GM18907 (cell line): Measurements from ENCODE around the gene LIF.
"Not testable (repeated sequence)": the region's sequence is repeated elsewhere in the genome, so short reads cannot be mapped to it uniquely, and the experiment has no call there.

Experiments
- ATAC-seq: cut with Tn5 transposase; IDR thresholded peaks from one replicate; pipeline ENCODE4 v1.9.1; 2021; ENCODE audit warnings: mild to moderate bottlenecking, moderate library complexity; ENCODE audit not compliant: unreplicated experiment

Gene LIF

DNA sequence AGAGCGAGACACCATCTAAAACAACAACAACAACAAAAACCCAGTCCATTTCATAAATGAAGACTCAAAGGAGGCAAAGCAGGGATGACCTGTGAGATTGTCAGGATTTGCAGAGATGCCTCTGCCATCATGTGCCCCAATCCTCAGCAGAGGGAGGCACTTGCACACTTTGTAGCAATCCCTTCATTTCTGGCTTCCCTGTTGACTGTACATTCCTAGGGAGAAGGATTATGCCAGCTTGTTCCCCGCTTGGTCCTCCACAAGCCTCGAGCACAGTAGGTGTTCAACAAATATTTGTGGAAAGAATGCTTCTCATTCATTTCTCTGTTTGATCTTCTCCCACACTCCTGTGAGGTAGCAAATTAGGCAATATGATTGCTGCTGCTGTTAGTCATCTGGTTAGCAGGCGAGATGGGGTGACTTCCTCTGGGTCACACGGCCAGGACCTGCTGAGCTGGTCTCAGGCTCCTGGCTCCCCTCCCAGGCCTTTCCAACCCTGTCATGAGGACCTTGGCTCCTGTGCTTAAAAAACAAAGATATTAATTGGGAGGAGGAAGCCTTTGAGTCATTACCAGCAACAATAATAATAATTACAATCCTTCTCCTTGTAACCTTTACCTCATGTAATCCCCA lies 34.1 kb downstream of the LIF start:
- ATAC-seq: no peak

DNA sequence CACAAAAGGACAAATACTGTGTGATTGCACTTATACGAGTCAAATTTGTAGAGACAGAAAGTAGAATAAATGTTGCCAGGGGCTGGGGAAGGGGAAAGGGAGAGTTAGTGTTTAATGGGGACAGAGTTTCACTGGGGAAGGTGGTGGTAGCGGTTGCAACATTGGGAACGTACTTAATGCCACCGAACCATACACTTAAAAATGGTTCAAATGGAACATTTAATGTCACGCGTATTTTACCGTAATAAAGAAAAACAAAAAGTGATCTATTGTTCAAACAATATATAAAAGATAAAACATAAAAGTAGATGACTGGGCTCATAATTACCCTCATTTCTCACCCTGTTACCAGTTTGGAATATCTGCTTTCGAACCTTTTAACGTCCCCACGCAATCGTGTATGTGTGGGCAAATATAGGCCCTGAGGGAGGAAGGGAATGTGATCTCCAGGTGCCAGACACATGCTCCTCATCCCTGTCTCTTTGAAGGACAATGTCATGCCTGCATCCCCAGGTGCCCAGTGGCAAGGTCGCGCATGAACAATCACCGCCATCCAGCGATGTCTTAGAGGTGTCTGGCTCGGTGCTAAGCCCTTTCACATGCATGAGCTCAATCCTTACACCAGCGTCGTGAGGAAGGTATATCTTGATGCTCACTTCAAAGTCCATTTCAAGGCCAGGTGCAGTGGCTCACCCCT lies 35.3 kb downstream of the LIF start:
- ATAC-seq: no peak

DNA sequence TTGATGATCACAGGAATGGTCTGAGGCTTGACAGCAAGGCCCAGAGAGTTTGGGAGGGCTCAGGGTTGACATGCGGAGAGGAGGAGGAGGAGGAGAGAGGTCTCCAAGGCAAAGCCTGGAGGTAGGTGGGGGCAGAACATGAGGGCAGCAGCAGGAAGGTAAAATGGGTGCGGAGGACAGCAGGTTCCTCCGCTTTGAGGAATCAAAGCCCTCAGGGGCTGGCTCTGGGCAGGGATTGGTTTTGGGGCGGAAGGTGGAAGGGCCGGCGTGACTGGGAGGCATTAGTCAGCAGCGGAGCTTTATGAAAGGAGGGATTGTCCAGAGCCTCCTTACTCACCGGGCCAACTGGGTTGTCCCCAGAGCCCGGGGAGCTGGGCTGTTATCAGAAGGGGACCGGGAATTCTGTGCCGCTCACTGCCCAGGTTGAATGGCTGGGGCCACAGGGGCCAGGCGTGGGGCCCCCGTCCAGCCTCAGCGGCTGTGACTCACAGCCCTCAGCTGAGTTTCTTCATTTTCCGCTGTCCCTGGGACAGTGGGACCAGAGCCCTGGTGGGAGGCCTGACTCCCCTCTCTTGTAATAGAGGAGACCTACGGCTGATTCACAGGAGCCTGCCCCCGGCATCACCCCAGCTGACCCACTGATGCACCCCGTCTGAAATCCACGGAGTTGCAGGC lies 36.2 kb downstream of the LIF start:
- no peak for ATAC-seq

DNA sequence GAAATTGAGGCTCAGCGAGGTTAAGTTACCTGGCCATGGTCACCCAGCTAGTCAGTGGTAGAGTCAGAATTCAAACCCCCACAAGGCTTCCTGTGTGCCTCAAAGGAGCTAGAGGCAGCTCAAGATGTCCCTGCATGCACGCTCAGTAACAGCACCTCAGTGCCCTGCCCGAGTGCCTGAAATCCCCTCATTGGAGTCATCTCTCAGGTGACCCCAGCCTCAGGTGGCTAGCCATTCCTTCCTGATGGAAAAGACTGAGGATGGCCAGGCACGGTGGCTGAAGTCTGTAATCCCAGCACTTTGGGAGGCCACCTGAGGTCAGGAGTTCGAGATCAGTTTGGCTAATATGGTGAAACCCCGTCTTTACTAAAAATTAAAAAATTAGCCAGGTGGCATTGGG lies 36.9 kb downstream of the LIF start:
- no peak for ATAC-seq

DNA sequence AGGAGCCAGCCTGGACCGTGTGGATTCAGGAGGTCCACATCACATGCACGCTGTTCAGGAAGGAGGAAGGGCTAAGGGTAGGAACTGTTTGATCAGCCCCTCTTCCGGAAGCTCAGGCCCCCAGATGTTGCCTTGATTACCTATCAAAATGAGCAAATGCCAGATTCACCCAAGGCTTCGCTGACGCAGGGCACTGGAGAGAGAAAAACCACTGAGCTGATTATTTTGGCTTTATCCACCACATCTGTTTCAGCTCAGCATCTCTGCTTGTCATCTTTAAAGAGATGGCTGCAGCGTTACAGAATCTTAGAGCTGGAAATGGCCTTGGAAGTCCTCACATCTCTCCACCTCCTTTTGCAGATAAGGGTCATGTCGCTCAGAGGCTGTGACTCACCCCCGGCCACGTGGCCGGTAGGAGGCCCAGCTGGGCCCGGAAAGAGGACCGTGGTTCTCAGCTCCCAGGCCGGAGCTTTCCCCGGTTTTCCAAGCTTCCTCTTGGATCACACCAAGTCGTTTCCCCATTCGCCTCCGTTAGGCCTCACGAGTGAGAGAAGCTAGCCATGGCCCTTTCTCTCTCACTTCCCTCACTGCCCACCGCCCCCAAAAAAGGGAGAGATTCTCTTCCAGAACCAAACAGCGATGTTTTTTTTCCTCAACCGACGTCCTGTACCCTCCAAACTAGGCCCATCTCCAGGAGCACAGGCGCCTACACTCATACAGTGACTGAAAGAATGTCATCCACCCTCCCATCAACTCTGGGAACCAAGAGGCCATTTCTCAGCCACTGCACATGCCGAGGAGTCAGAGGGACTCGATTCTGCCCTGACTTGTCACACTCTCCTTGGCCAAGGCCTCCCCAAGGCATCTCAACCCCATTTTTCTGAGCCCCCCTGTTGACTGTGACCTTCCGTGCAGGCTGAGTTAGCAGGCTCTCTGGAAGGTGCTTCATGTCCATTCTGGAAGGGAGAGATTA lies 37.6 kb downstream of the LIF start:
- ATAC-seq: no peak

DNA sequence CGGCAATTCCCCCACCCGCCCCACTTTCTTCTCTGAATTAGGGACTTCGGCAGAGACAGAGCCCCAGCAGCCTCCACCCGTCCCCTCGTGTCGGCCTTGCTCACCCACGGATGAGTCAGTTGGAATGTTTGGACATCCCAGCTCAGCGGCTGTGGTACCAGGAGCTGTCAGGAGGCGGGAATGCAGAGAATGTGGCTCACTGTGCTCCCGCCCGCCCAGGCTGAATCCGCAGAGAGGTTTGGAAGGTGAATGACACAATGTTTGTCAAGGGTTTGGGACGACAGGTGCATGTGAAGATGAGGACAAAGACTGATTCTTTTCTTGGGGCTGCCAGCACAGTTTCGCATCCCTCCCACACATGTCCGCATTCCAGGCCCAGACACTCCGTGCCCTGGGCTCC lies 39.6 kb downstream of the LIF start:
- no peak for ATAC-seq

DNA sequence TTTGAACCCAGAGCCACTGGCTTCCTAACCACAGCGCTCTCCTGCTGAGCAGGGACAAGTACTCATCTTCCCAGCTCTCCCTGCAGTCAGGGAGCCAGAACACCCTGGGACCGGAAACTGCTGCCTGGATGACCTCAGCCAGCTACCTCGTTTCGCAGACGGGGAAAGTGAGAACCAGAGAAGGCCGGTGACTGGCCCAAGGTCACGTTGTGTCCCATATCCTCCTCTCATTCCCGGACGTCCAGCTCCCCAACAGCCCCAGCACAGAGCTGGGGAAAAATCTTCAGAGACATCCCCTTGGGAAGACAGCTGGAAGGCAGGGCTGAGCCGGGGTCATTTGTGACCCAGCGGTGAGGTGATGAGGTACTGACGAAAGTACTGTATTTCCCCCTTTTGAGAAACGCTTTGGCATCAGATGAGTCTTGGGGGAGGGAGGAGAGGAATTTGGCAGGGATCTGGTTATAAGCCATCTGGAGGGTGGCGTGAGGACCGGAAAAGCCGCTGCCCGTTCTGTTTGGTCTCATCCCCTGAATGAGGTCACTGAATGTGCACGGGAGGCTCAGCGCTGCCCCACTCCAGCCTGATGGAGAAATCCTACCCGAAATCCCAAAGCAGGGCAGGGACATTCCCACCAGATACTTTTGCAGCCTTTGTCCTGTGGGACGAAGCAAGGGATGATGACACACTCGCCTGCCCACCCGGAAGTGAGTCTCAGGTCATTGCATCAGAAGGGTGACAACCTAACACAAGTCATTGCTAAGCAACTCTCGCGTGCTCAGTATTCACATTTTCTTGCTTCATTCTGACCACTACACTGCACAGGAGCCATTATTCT lies 41.1 kb downstream of the LIF start:
- no peak for ATAC-seq

DNA sequence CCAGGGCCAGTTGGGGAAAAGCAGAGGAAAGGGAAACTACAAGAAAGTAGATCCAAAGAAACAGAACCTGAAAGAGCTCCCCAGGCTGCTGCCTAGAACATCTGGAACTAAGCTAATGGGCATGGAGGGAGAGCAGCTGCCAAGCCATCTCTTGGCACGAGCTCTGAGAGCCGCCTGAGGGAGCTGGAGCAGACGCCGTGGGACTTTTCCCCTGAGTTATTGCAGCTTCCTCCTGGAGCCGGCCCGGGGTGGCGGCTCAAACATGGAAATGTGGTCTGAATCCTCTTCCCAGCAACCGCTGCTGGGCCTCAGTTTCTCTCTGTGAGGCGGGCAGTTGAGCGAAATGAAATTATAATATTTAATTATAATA lies 41.8 kb downstream of the LIF start:
- ATAC-seq: no peak

DNA sequence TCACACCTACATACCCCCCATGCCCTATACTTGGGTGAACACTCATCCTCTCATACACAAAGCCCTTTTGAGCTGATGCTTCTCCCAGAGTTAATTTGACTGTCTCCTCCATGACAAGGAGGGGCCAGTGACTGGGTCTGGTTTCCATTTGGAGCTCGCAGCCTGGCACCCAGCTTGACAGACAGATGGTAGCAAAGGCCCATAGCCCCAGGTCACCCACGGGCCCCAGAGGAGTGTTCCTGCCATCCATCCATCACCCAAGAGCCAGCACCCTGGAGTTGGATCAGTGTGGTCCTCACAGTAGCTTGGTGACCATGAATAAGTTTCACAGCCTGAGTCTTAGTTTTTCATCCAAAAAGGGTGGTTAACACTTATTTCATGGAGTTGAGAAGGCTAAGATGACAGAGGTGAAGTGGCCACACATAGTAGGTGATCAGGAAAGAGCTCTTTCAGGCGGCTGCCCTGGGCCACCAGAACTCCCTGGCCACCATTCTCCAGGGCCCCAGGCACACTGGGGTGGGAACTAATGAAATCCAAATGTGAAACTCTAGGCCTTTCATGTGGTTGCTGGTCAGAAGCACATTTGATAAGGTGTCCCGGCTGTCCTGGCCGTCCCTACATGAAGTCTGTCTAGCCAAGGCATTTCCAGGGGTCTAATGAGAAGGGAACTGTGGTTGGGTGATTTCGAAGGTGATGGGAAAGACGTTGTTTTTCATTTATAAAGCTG lies 42.4 kb downstream of the LIF start:
- ATAC-seq: no peak

DNA sequence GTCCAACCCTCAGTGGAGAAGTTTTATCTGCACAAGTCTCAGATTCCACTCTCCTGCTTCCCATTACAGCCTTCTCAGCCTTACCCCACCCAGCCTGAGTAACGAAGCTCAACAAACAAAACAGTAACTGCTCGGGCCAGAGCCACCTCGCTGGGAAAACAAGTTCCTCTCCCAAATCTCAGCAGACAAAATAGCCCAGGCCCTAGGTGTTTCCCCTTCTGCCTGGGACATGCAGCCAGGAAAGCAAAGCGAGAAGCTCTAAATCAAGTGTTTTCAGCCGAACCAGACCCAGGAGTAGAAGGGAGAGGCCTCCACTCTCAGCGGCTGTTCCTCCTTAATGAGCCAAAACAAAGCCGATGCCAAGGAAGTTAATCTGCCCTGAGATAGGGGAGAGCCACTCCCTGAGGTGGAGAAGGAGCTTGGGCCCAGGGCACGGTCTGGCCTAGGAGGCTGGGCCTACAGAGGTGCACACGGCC lies 44.0 kb downstream of the LIF start:
- ATAC-seq: no peak

DNA sequence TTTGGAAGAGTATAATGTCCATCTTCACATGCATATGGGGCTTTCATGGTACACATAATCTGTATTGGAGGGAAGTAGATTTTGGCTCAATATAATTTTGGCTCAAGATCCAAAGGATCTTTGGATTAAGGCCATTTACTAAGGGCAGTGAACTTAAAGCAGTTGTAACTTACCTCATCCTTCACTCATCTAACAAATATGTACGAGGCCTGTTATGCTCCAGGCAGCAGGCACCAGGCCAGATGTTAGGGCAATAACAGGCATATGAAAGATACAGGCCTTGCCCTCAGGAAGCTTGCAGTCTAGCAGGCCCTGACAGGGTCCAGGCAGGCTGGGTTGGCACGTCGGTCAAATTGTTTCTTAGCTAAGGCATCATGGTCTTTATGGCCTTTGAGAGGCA lies 44.6 kb downstream of the LIF start:
- ATAC-seq: no peak

DNA sequence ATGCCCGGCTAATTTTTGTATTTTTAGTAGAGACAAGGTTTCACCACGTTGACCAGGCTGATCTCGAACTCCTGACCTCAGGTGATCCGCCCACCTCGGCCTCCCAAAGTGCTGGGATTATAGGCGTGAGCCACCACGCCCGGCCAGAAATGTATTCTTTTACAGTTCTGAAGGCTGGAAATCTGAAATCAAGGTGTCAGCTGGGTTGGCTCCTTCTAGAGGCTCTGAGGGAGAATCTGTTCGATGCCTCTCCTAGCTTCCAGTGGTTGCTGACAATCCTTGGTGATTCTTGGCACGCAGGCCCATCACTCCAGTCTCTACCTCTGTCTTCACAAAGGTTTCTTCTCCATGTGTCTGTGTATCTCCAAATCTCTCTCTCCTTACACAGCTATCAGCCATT lies 45.7 kb downstream of the LIF start:
- not testable (repeated sequence) for ATAC-seq

DNA sequence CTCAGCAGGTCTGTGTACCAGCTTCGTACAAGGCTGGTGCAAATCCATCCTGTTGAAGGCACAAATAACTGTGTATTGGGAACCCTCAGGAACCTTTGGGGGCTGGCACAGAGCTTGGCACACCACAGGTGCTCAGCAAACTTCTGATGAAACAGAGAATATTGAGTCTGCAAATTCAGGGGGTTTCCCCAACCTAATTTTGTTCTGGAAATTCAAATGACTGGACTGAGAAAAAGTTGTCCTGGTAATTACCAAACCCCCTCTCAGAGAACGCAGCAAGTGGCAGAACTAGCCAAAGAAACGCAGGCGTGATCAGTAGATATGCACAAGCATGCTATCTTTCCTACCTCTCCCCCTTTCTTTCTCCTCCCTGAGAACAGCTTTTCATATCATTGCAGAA lies 47.6 kb downstream of the LIF start:
- ATAC-seq: no peak

DNA sequence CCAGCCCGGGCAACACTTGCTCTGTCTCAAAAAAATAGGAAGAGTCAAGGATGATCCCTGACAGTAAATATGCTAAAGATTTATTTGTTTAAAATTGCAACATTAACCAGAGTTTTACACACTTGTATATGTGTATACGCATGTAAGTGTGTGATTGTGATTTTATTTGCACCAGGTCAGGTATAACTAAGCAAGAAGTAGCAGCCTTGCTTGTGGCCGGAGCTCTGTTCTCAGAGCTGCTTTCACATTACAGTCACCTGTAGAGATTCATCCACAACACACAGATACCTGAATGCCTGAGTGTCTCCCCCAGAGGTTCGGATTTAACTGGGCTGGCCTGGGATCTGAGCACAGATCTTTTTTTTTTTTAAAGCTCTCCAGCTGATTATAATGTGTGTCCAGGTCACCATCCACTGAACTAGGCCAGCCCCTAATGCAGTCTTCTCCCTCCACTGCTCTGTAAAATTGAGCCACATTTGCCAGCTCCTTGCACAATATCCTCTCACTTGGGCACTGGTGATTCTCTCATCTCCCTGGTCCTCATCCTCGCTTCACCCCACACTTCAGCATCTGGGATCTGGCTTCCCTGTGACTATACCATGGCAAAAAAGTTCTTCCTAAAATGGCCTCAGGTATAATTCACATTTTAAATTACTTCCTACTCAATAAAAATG lies 48.3 kb downstream of the LIF start:
- ATAC-seq: no peak

DNA sequence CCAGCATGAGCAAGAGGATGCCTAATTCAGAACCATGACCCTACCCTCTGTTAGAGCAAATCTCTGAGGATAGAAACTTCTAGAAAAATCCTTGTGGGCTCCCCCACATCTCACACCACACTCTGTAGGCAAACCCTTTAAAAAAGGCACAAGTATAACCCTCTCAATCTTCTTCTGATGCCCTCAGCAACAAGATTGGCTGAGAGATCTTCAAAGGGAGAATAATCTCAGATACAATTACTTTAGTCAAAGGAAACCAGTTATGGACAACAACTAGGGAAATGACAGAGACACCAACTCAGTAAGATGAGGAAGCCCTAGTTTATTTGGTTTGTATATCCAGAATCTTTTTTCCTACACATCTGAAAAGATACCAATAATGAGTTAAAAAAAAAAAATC lies 49.2 kb downstream of the LIF start:
- ATAC-seq: no peak

DNA sequence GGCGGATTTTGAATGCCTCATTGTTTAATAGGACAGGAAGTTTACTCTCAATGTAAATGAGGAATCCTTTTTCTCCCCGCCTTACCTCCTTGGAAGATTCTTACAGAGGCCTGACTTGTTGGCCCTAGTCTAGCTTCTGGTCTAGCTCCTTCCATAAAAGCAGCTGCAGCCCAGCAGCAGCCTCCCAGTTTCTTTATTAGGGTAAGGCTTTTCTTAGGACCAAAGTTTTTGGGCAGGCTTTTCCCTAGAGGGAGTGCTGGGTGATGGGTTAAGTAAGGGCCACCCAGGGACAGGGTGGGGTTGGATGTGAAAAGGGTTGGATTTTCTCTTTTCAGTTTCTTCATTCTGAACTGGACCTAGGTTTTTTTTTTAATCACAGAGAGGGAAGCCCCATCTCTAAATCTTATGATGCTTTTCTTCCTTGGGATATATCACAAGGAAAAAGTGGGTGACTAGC lies 49.7 kb downstream of the LIF start:
- ATAC-seq: no peak

DNA sequence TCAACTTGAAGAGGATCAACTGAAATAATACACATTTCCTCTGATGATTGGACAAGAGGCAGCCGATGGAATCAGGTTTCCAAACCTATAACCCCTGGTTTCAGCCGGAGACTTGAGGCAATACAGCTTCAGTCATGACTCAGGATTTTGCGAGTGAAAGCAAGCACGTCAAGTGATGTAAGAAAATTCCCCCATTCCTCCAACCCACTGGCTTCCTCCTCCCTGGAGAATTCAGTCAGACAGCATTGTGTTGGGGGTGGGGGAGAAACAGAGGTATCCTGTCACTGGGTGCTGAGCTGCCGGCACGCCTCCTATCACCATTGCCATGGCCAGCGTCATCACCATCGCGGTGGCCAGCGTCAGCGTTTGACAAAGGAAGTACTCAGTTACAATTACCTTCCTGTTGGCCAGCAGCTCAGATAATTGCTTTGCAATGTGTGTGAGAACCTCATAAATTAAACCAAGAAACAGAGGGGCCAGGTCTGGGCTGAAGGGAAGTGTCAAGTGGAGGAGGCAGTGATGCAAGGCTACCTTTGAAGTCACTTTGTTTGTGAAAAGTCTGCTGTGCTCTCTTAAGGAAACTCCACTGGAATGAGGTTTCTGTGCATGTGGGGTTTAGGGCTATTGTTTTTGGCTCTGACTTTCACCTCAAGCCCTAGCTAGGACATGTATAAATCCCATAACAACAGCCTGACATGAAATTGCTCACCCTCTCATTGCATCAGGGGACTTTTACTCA lies 50.2 kb downstream of the LIF start:
- ATAC-seq: peak; percentile 69
